Measurements from ENCODE around the gene NPIPB6.

NPIPB6 gene

DNA sequence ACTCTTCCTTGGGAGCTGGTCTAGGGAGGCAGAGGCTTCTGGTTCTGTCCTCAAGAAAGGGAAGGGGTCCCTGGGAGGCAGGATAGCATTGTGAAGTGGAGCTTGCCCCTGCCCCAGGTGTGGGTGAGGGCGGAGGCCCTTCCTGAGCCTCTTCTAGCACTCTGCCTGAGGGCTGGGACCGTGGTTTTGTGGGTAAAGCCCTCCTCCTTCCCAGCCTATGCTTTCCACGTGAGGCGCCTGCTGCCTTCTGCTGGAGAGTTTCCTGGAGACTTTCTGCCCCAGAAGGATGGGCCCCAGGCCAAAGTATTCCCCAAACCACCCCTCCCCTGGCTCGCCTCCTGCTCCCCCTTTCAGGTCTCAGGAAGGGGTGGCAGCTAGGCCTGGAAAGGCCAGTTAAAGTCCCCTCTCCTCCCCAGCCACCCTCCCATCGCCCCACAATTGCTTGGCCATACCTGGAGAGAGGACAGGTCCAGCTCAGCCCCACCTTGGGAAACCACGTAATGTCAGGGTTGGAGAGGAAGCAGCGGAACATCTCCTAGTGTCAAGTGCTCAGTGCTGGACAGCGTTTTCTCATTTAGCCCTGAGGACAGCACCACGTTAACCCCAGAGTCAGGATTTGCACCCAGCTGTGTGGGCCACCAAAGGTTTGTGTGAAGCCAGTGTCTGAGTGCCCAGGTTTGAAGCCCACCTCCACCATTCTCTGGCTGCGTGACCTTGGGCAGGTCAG lies 65.4 kb downstream of the NPIPB6 start:
- no peak for DNase-seq

DNA sequence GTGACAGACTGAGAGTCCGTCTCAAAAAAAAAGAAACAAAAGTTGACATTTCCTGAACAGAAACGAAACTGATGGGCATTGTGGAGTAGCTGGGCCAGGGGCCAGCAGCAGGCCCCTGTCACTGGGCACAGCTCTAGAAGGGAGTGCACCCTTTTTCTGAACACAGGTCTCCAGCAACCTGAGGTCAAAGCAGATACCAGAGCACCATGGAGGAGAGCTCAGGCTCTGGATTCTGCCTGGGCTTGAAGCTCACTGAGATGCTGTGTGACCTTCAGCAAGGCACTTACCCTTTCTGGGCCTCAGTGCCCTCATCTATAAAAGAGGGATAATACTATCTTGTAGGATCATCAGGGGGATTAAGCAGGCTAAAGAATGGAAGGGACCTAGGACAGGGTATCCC lies 66.0 kb downstream of the NPIPB6 start:
- no peak for DNase-seq

DNA sequence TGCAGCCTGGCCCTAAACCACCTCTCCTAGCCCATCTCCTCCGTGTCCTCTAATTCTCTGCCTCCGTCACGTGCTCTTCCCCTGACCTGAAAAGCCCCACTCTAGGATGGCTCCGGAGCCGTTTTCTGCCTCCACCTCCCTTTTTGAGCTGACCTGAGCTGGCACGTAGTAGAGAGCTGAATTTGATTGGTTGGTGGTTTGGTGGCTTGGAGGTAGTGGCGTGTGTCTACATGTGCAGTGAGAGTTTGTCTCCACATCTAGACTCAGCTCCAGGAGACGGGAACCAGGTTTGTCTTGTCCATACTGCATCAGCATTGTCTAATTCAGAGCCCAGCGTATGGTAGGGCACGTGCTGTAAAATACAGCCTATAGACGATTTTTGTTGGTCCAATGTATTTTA lies 68.0 kb downstream of the NPIPB6 start:
- DNase-seq = no peak

DNA sequence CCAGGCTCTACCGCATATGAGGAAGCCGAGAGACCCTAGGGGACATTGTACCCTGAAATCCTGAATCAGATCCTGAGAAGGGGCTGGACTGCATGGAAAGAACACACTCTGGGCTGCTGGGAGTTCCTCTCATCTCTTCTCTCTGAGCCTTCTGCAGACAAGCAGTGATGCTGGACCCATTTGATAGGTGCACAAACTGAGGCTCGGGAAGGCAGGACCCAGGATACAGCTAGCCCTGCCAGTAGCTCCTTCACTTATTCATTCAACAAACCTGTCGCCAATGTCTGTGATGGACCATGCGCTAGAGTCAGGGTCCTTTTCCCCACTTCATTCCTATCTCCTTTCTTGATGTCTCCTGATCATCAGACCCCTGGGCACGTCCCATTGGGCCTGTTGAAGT lies 69.1 kb downstream of the NPIPB6 start:
- no peak for DNase-seq

DNA sequence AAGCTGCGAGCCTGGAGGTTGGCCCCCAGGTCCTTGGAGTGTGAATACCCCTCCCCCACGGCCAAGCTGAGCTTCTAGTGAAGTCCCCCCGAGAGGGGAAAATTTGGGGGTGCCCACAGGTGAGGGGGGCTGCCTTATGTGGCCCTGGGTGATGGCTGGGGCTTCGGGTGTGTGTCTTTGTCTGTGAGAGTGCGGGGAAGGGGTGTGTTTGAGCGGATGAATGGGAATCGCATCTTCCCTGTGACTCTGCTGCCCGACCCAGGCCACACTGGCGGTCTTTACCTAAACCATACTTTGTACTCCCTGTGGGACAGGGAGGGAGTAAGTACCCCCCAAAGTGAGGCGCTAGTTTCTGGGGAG lies 69.7 kb downstream of the NPIPB6 start:
- DNase-seq = no peak

DNA sequence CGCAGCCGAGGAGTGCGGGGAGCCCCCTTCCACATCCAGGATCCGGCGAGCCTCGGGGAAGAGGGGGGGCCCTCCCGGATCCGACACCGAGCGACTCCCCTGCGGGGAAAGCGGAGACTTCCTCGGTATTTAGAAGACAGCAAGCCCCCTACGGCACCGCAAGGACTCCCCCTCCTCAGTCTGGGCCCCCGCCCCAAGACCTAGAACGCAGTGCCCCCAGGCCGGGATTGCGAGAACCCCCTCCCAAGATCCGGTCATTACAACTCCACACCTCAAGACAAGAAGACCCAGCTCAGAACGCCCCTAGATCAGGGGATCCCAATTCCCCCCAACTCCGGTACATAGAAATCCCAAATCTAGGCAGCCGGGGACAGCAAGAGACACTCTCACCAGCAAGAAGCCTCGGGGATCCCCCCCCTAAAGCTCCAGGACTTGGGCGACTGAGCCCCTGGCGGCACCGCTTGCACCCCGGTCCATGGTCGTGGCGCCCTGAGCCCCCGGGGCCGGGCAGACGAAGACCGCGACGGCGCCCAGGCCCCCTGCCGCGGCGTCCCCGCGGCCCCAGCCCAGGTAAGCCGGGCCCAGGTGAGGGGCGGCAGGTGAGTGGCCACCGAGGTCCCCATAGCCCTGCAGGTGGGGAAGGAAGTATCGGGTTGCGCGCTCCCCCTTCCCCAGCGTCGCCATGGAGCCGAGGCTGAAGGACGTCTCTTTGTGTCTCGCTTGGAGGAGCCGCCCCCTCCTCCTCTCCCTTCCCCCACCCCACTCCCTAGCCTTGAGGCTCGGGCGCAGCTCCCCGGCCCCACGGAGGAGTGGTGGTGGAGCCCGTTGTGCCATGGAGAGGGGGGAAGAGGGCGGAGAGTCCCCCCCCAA lies 70.3 kb downstream of the NPIPB6 start:
- no peak for DNase-seq

Measured in fibroblast of skin of abdomen (primary cell).